ENCODE results near the gene FAM149B1.
"Not testable (repeated sequence)": the region's sequence is repeated elsewhere in the genome, so short reads cannot be mapped to it uniquely, and the experiment has no call there.

The FAM149B1 gene

DNA sequence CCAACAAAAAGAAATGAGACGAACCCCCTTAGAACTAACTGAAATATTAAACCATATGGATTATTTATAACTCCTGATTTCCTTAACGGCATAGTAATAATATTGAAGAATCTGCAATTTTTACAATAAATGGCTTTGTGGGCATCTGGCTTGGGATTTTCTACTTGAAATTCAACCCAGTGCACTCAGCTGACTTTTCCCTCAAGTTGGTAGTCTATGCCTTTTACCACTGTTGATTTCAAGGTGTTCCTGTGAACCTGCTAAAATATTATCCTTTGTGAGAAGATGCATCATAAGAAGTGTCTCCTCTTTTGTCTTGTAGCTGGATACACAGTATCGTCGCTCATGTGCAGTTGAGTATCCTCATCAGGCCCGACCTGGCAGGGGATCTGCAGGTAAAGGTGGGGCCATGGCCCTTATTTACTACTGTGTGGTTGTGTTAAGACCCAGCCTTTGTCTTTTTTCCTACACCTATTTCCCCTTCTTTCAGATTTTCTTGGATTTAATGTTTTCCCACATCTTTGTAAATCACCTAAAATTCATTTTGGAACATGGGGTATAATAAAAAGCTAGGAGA is 71.2 kb downstream of the FAM149B1 start:
- FAIRE-seq = no peak

DNA sequence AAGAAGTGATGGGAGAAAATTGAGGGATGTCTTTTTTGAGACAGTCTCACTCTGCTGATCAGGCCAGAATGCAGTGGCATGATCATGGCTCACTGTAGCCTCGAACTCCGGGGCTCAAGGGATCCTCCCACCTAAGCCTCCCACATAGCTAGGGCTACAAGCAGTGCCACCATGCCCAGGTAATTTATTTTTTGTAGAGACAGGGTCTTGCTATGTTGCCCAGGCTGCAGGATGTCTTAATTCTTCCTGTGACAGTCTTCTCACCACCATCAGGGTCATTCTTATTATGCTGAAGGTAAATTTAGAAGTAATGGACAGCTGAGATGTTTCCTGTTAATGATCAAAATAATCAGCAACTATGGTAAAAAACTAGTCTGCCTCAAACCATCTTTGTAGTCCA is 72.0 kb downstream of the FAM149B1 start:
- no peak for FAIRE-seq

DNA sequence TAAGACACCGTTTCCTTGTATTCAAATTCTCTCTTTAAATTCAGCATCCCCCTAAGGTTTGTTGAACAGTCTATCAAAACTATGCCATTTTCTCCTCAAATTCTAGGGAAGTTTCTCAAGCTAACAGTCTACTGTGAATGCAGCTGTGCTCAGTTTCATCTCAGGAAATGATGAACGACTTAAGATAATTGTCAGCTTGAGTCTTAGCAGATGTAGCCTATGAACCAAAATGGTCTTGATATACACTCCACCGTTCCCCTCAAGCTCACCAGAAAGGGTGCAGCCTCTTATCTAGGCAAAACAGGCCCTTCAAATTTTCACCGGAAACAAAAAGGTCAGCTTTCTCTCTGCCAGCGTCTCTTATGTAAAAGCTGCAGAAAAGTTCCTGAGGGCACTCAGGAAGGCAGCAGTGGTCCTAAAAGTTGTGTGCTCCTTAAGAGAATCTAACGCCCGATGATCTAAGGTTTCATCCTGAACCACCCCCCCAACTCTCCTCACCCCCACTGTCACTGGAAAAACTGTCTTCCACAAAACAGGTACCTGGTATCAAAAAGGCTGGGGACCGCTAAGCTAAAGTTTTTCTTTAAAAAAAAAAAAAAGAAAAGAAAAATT is 77.1 kb downstream of the FAM149B1 start:
- FAIRE-seq = no peak

DNA sequence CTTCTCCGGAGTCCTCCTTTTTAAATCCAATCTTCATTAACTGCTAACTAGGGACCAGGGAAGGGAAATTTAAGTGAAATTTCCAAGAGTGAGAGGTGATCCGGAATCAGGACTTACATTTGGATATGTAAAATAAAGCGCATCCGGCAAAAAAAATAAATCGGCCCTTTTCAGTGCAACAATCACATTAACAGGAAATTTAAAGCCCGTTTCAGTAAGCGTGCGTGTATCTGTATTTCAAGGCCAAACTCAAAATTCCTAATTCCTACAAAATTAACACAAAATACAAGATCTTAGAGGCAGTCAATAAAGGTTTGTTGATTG is 78.4 kb downstream of the FAM149B1 start:
- FAIRE-seq = no peak

DNA sequence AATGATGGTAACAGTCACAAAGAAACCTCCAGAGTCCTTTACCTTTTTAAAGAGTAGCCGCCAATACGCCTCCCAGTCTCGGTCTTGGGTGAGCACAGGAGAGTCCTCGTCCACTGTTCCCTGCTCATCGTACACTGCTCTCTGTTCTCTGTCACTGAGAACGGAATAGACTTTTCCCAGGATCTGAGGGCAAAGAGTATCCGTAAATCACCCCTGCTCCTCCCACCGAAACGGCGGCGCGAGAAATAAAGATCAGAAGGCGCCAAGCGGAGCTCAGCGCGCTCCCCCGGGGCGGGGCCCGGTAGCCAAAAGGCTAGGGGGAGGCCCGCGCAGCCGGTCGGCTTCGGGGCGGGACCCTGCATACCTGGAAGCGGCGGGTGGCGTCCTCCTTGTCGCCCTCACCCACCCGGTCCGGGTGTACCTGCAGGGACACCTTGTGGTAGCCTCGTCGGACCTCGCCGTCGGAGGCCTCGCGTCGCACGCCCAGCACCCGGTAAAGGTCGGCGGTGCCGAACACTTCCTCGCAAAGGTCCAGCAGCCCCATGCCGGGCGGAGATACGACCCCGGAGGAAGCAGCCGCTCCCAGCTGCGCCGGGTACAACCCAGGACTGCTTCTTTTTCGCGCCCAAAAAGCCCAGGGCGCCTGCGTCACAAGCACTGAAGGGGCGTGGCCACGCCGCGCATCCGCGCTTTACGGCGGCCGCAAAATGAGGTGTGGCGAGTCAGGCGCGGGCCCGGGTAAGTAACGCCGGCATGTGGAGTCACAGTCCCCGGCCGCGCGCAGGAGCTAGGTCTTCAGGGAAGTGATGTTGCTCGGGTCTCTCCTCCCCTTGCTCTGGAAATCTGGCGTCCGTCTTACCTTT is 79.0 kb downstream of the FAM149B1 start, which contains the start of gene DNAJC9:
Gene DNAJC9 (minus strand): TSS at position 610 of the 863 bp plus-strand sequence. CDS start 66 bp downstream, at position 544.
- FAIRE-seq = no peak

DNA sequence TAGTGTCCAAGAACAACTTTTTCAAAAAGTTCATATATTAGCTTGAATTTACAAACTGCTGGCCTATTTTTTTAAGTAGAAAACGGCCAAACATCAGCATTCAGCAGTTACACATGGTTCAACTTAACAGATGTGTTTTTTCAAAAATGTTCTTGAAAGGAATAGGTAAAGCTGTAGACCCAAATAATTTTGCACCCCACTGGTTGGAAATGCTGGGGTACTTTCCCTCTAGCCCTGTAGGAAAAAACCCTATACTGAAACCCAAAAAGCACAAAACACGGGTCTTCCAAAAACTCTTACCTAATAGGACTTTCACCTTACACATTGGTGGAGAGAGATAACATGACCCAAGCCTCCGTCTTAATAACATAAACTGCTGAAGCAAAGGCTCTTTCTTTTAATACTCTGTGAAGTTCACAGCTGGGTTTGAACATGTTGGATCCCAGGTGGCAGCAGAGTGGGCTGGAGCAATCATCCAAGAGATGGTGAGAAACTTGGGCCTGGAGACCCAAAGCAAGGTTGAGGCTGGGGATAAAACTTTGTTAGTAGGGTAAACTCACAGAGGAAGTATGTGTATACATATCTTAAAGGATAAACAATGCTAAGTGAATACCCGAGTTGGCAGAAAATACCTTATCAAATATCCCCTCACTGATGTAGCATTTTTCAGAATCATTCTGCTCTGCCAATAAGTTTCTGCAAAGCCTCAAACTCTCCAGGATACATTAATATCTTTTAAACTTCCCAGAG is 79.8 kb downstream of the FAM149B1 start:
- no peak for FAIRE-seq

DNA sequence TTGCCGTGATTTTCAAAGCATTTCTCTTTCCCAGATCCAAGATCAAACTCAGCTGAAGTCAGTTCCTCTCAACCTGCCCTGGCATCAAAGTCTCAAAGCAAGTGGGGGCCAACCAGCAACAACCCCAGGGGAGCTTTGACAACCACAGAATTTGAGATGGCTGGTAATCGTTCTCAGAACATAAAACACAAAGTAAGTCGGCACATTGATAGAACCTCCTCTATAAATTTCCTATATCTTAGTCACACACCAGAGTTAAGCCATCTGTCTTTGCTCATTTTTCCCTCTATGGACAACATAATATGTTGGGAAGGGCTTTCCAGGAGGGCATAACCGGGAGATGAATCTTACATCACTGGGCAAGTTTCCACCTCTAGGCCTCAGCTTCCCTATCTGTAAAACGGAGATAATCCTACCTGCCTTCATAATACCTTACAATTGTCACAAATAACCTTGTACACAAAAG is 80.4 kb downstream of the FAM149B1 start:
- FAIRE-seq = no peak

DNA sequence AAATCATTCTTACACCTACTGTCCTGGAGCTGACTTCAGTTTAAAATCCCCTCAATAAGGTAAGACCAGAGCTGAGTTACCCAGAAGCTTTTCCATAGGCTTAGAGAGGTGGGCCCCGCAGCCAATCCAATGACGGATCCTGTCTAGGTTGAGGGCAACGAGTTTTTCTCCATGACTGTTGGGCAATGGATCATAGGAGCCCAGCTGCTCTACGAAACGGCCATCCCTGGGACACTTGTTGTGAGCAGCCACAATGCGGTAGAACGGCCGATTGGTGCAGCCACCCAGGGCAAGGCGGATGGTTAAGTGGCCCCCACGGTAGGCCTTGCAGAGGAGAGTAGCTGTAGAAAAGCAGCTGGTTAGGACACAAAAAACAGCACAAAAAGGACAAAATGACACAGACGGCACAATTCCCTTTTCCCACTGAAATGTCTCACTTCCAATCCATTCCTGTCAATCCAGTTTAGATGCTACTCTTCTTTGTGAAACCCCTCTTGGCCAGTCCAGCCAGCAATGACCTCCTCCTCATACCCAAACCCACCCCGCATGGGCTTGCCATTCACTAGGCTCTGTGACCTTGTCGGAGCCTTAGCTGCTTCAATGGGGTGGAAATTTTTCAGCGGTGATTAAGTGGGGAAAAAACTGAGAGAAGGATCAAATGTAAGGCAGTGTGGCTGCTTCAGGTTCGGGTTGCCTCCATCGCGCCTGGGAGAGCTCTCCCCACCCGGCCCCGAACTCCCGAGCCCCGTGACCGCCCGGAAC is 83.9 kb downstream of the FAM149B1 start:
- FAIRE-seq = no peak

DNA sequence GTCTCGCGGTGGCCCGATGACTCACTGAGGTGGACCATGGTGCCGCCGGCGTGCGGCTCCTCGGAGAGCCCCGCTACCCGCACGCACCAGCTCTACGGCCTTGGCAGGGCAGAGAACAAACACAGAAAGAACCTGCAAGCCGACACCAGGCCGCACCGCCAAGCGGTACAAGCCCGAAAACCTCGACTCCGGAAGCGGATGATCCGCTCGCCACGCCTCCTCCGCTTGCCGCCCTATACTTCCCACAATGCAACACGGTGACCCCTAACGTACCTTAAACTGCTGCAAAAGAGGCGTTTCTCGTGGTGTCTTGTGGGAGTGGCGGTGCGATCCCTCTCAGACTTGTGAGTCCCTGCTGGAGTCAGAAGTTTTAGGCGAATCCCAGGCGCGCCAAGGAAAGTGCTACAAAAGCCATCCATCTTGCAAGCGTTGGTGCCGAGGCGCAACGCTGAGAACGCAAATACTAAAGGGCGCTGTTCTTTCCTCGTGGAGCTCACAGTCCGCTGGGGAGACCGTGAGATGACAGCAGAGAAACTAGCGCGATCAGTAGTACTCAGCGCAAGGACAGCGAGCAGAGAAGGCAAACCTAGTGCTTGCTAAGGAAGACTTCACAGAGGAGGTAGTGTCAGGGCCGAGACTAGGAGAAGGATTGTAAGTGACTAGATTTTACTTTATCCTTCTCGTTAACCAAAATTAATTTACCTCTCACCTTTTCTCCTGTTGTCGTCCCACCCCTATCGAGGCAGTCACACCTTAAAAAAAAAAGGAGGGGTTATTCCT is 84.7 kb downstream of the FAM149B1 start, which contains the start of gene MRPS16:
Gene MRPS16 (minus strand): TSS at position 200 of the 780 bp plus-strand sequence. CDS start 162 bp downstream, at position 38.
- peak; percentile 80 for FAIRE-seq

DNA sequence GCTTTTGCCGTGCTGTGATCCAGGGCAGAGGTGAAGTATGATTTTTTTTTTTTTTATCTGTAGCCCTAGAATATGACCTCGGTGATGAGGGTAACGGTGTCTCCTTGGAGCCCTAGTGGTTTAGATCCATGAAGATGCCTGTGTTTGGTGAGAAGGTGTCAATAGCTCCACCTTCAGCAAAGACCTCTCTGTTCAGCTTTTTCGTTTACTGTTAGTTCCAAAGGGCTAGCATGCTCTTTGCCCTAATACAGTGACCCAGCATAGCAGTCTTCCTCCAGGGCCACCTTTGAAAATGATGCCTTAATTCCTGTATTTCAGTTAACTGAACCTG is 85.3 kb downstream of the FAM149B1 start:
- no peak for FAIRE-seq

DNA sequence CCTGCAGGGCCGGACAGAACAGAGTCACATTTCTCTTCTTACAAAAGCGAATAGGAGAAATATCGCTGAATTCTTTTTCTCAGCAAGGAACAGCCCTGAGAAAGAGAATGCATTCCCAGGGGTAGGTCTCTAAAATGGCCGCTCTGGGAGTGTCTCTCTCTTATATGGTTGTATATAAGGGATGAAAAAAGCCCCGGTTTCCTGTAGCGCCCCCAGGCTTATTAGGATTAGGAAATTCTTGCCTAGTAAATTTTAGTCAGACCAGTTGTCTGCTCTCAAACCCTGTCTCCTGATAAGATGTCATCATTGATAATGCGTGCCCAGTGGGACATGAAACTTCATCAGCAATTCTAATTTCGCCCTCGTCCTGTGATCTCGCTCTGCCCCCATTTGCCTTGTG is 90.7 kb downstream of the FAM149B1 start:
- not testable (repeated sequence) for FAIRE-seq

DNA sequence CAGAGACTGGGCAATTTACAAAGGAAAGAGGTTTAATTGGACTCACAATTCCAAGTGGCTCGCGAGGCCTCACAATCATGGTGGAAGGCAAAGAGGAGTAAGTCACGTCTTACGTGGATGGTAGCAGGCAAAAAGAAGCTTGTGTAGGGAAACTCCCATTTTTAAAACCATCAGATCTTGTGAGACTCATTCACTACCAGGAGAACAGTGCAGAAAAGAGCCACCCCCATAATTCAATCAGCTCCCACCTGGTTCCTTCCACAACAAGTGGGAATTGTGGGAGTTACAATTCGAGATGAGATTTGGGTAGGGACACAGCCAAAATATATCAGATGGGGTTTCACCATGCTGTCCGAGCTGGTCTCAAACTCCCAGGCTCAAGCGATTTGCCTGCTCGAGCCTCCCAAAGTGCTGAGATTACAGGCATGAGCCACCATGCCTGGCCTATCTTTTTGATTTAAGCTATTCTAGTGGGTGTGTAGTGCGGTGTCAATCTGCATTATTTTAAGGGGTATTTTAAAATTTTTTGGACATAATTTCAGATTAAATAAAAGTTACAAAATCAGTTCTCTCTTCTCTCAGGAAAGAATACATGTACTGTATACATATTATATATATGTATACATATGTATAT is 93.6 kb downstream of the FAM149B1 start:
- FAIRE-seq = no peak

DNA sequence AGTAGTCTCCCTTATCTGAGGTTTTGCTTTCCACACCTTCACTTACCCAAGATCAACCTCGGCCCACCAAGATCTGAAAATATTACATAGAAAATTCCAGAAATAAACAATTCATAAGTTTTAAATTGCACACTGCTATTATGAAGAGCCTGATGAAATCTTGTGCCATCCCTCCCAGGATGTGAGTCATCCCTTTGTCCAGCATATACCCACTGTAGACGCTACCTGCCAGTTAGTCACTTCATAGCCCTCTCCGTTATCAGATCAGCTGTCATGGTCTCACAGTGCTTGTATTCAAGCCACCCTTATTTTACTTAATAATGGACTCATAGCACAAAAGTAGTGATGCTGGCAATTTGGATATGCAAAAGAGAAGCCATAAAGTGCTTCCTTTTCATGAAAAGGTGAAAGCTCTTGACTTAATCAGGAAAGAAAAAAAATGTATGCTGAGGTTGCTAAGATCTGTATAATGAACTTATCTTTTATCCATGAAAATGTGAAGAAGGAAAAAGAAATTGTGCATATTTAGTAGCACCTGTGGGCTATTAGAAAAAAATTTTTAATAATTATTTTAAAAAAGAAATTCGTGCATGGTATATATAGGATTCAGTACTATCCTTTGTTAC is 94.3 kb downstream of the FAM149B1 start:
- FAIRE-seq = no peak

DNA sequence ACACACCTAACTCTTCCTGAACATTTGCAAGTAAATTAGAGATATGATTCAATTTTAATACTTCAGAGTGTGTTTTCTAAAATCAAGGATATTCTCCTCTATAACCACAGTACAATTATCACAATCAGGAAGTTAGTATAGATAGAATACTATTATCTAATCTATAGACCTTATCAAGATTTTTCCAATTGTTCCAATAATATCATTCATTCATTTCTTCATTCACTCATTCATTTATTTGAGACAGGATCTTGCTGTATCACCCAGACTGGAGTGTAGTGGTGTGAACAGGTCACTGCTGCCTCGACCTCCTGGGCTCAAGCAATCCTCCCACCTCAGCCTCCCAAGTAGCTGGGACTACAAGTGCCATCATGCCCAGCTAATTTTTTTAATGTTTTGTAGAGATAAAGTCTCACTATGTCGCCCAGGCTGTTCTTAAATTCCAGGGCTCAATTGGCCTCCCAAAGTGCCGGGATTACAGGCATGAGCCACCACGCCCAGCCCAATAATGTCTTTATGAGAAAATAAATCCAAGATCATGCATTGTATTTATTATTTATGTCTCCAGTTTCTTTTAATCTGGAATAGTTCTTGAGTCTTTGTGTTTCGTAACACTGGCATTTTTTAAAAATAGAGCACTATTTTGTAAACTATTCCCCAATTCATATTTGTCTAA is 95.1 kb downstream of the FAM149B1 start:
- no peak for FAIRE-seq

DNA sequence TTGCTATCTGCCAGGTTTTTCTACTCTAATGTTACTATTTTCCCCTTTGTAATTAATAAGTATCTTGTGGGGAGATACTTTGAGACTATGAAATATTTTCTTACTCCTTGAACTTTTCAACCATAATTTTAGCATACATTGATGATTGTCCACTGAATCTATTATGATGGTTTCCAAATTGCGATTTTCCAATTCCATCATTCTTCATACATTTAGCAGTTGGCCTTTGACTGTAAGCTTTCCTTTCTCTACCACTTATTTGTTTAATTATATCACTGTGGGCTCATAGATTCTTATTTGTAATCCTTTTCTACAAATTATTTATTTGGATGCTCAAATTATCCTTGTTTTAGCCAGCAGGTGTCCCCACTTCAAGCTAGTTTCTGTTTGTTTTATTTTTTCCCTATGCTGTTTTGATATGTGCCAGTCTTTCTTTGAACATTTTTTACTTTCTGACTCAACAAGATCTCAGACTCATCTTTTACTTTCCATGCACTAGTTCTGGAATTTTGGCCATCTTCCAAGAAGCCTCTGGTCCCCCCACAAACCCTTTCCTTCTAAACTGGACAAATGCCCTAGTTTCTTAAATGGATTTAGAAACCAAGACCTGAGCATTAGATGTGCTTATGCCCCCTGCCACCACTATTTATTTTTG is 95.9 kb downstream of the FAM149B1 start:
- FAIRE-seq = peak; percentile 73

DNA sequence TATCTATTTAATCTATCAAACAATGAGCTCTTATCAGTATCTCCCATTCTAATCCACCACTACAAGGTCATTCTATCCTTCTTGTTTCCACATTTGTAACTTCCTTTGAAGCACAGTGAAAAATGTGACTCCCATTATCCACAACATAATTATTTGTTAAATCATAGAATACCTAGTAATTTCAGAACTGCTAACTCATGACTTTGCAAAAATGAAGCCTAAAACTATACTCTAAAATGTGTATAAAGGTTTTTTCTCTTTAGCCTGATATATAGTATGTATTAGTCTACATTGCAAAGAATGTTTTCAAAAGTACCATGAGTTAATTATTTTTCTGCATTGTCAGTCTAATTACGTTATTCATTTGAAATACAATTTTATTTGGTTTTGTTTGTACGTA is 96.5 kb downstream of the FAM149B1 start:
- FAIRE-seq = no peak

DNA sequence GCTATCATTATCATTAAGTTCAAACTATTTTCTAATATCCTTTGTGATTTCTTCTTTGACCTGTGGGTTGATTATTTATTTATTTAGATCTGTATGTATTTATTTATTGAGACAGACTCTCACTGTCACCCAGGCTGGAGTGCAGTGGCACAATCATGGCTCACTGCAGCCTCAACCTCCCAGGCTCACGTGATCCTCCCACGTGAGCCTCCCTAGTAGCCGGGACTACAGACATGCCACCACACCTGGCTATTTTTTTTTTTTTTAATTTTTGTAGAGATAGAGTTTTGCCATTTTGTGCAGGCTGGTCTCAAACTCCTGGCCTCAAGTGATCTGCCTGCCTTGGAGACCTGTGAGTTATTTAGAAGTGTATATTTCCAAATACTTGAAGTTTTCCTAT is 113.2 kb downstream of the FAM149B1 start:
- no peak for FAIRE-seq

DNA sequence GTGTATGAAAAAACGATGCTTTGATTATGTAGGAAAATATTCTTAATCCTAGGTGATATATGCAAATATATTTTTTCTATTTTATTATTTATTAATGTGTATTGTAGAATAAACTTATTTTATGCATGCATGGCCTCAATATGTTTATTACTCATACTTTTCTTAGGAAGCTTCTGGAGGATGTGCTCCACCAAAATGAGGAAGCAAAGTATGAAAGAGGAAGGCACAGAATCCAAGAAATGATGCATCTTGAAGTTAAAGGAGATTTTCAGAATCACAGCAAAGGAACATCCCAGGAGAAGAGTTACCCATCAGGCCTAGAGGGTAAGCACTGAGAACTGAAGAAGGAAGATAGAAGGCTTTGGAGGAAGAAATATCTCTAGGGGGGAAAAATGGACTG is 119.5 kb downstream of the FAM149B1 start:
- FAIRE-seq = no peak

DNA sequence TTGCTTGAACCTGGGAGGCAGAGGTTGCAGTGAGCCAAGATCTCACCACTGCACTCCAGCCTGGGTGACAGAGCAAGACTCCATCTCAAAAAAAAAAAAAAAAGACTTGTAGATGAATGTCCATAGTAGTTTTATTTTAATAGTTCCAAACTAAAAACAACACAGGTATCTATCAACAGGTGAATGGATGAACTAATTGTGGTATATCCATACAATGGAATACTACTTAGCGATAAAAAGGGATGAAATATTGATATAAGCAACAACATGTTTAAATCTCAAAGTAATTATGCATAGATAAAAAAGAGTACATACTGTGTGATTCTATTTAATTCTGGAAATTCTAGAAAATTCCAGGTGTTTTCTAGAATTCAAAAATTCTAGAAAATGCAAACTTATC is 122.0 kb downstream of the FAM149B1 start:
- no peak for FAIRE-seq

DNA sequence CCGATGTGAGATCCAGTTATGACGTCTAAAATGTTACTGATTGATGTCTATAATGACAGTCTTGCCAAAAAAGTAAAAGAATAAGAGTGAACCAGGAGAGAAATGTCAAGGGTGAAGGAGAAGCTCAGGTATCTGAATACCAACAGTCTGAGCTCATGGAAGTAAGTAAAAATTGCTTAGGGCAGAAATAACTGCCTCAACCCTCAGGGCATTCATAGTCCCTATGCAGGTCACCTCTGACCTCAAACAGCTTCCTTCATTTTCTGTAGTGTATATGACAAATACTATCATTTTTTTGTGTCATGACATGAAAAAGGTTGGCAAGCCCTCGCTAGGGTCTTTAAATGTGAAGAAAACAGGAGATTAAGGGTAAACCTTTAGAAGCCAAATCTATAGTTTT is 125.5 kb downstream of the FAM149B1 start:
- no peak for FAIRE-seq

Measured in TTC549 (cell line).